ENCODE data around the gene PDE4D.

The PDE4D gene

GRCh38 chr5:59703789-59704188, 189.7 kb downstream of the PDE4D start:
- Histone ChIP-seq H3K4me1 (no peaks in the 10 kb centered on the region), H3K36me3 (replicated peaks) (no peaks in the 10 kb centered on the region), H3K9me3 (no peaks in the 10 kb centered on the region), H3K4me3 (no peak overlapping the region), H3K27me3 (ENCODE audit: low read depth) (no peaks in the 10 kb centered on the region)
- no peak for DNase-seq (ENCODE audit: low spot score in 2 of 2)
- in situ Hi-C loops (cut with MboI; ENCODE audit: low sequenced_read_pairs): no loop called here

GRCh38 chr5:59698207-59699178, 195.0 kb downstream of the PDE4D start:
- in situ Hi-C loops (cut with MboI; ENCODE audit: low sequenced_read_pairs): no loop called here
- no peak for DNase-seq (ENCODE audit: low spot score in 2 of 2)
- H3K27me3 ChIP-seq (ENCODE audit: low read depth): no peaks in the 10 kb centered on the region
- no peaks in the 10 kb centered on the region for H3K4me1 ChIP-seq
- H3K9me3 ChIP-seq: no peaks in the 10 kb centered on the region
- no peaks in the 10 kb centered on the region for H3K36me3 ChIP-seq (replicated peaks)
- no peak overlapping the region for H3K4me3 ChIP-seq

- Histone ChIP-seq H3K9me3 (no peaks in the 10 kb centered on the region), H3K36me3 (replicated peaks) (no peaks in the 10 kb centered on the region), H3K27me3 (ENCODE audit: low read depth) (no peaks in the 10 kb centered on the region), H3K4me3 (no peak overlapping the region), H3K4me1 (no peaks in the 10 kb centered on the region)
- in situ Hi-C loops (cut with MboI; ENCODE audit: low sequenced_read_pairs): no loop called here
- DNase-seq (ENCODE audit: low spot score in 2 of 2): no peak
These were observed 199.1 kb downstream of the PDE4D start for GRCh38 chr5:59694411-59694810.

- Histone ChIP-seq H3K27me3 (ENCODE audit: low read depth) (no peaks in the 10 kb centered on the region), H3K9me3 (no peaks in the 10 kb centered on the region), H3K4me3 (no peak overlapping the region), H3K4me1 (no peaks in the 10 kb centered on the region), H3K36me3 (replicated peaks) (no peaks in the 10 kb centered on the region)
- DNase-seq (ENCODE audit: low spot score in 2 of 2): no peak
- in situ Hi-C loops (cut with MboI; ENCODE audit: low sequenced_read_pairs): no loop called here
These were observed 199.8 kb downstream of the PDE4D start for GRCh38 chr5:59693492-59694309.

GRCh38 chr5:59685793-59686192, 207.7 kb downstream of the PDE4D start:
- DNase-seq (ENCODE audit: low spot score in 2 of 2): no peak
- H3K9me3 ChIP-seq: no peaks in the 10 kb centered on the region
- no peak overlapping the region for H3K4me3 ChIP-seq
- in situ Hi-C loops (cut with MboI; ENCODE audit: low sequenced_read_pairs): no loop called here
- H3K36me3 ChIP-seq (replicated peaks): no peaks in the 10 kb centered on the region
- no peaks in the 10 kb centered on the region for H3K4me1 ChIP-seq
- no peaks in the 10 kb centered on the region for H3K27me3 ChIP-seq (ENCODE audit: low read depth)

GRCh38 chr5:59685191-59685530, 208.4 kb downstream of the PDE4D start:
- no peaks in the 10 kb centered on the region for H3K27me3 ChIP-seq (ENCODE audit: low read depth)
- no peaks in the 10 kb centered on the region for H3K4me1 ChIP-seq
- in situ Hi-C loops (cut with MboI; ENCODE audit: low sequenced_read_pairs): no loop called here
- H3K36me3 ChIP-seq (replicated peaks): no peaks in the 10 kb centered on the region
- H3K9me3 ChIP-seq: no peaks in the 10 kb centered on the region
- H3K4me3 ChIP-seq: no peak overlapping the region
- no peak for DNase-seq (ENCODE audit: low spot score in 2 of 2)

GRCh38 chr5:59684388-59685190, 208.9 kb downstream of the PDE4D start:
- H3K9me3 ChIP-seq: no peaks in the 10 kb centered on the region
- H3K36me3 ChIP-seq (replicated peaks): no peaks in the 10 kb centered on the region
- no peak overlapping the region for H3K4me3 ChIP-seq
- DNase-seq (ENCODE audit: low spot score in 2 of 2): no peak
- in situ Hi-C loops (cut with MboI; ENCODE audit: low sequenced_read_pairs): no loop called here
- H3K4me1 ChIP-seq: no peaks in the 10 kb centered on the region
- no peaks in the 10 kb centered on the region for H3K27me3 ChIP-seq (ENCODE audit: low read depth)

GRCh38 chr5:59683311-59683710, 210.2 kb downstream of the PDE4D start:
- in situ Hi-C loops (cut with MboI; ENCODE audit: low sequenced_read_pairs): no loop called here
- H3K27me3 ChIP-seq (ENCODE audit: low read depth): no peaks in the 10 kb centered on the region
- DNase-seq (ENCODE audit: low spot score in 2 of 2): no peak
- H3K36me3 ChIP-seq (replicated peaks): no peaks in the 10 kb centered on the region
- no peaks in the 10 kb centered on the region for H3K4me1 ChIP-seq
- no peak overlapping the region for H3K4me3 ChIP-seq
- H3K9me3 ChIP-seq: no peaks in the 10 kb centered on the region

GRCh38 chr5:59682542-59682941, 211.0 kb downstream of the PDE4D start:
- in situ Hi-C loops (cut with MboI; ENCODE audit: low sequenced_read_pairs): no loop called here
- DNase-seq (ENCODE audit: low spot score in 2 of 2): no peak
- H3K9me3 ChIP-seq: no peaks in the 10 kb centered on the region

GRCh38 chr5:59678943-59679342, 214.6 kb downstream of the PDE4D start:
- in situ Hi-C loops (cut with MboI; ENCODE audit: low sequenced_read_pairs): no loop called here
- no peak for DNase-seq (ENCODE audit: low spot score in 2 of 2)
- Histone ChIP-seq H3K36me3 (replicated peaks) (no peaks in the 10 kb centered on the region), H3K4me1 (no peaks in the 10 kb centered on the region), H3K27me3 (ENCODE audit: low read depth) (no peaks in the 10 kb centered on the region), H3K9me3 (no peaks in the 10 kb centered on the region), H3K4me3 (no peak overlapping the region)

More at GRCh38 chr5:59682542-59682941, 211.0 kb downstream of the PDE4D start:
- H3K36me3 ChIP-seq (replicated peaks): no peaks in the 10 kb centered on the region
- no peaks in the 10 kb centered on the region for H3K27me3 ChIP-seq (ENCODE audit: low read depth)
- H3K4me1 ChIP-seq: no peaks in the 10 kb centered on the region
- H3K4me3 ChIP-seq: no peak overlapping the region

- Histone ChIP-seq H3K9me3 (no peaks in the 10 kb centered on the region), H3K4me3 (no peak overlapping the region), H3K4me1 (no peaks in the 10 kb centered on the region), H3K27me3 (ENCODE audit: low read depth) (no peaks in the 10 kb centered on the region; the same call in 1 of the 2 replicates), H3K36me3 (replicated peaks) (no peaks in the 10 kb centered on the region)
- no peak for DNase-seq (ENCODE audit: low spot score in 2 of 2)
- in situ Hi-C loops (cut with MboI; ENCODE audit: low sequenced_read_pairs): loop anchor here (25.0 kb wide), 1 partner anchor 487 kb away; no protein-coding TSS in a partner anchor
These were observed 218.8 kb downstream of the PDE4D start for GRCh38 chr5:59674763-59675162.

- H3K36me3 ChIP-seq (replicated peaks): no peaks in the 10 kb centered on the region
- no peaks in the 10 kb centered on the region; the same call in 1 of the 2 replicates for H3K27me3 ChIP-seq (ENCODE audit: low read depth)
- in situ Hi-C loops (cut with MboI; ENCODE audit: low sequenced_read_pairs): loop anchor here (25.0 kb wide), 1 partner anchor 486 kb away; no protein-coding TSS in a partner anchor
- no peak overlapping the region for H3K4me3 ChIP-seq
- DNase-seq (ENCODE audit: low spot score in 2 of 2): peak in 1 of 2 experiments; percentile 40
- H3K9me3 ChIP-seq: no peaks in the 10 kb centered on the region
- no peaks in the 10 kb centered on the region for H3K4me1 ChIP-seq
These were observed 220.0 kb downstream of the PDE4D start for GRCh38 chr5:59673438-59674058.

Data from HAP-1 (cell line).